HEK293 (cell line): ENCODE measurements around the gene SAMHD1.

ENCODE experiments used
- CTCF ChIA-PET: fragments of 350-600 bp; formaldehyde crosslinking; extraction: SDS; loops from one replicate; lab custom pipeline; 2021; ENCODE audit warnings: antibody characterized with exemption; lab: Yijun Ruan, JAX
- POLR2A ChIA-PET: fragments of 300-600 bp; formaldehyde crosslinking; extraction: SDS; loops from one replicate; lab custom pipeline; 2020; ENCODE audit warnings: antibody characterized with exemption, inconsistent platforms; lab: Yijun Ruan, JAX
- H3K27ac ChIP-seq: fragments of 200-500 bp; sonication (Bioruptor generic); 2 replicates; pipeline ENCODE4 v1.5.1; 2014; ENCODE audit warnings: low read depth, low read length, control low read depth, inconsistent platforms; ENCODE audit errors: extremely low read depth
- H3K36me3 ChIP-seq, 2 experiments: fragments of 200-500 bp in 1 of 2; sonication (Bioruptor generic) in 1 of 2; 1 replicate in 1 of 2; 2 replicates in 1 of 2; pipeline ENCODE4 v1.5.1; 2014 to 2017; ENCODE audit warnings: inconsistent platforms in 2 of 2, low read length in 2 of 2; ENCODE audit not compliant: control insufficient read depth in 2 of 2, insufficient read depth in 1 of 2
- H3K4me1 ChIP-seq: fragments of 200-500 bp; sonication (Bioruptor generic); 2 replicates; pipeline ENCODE4 v1.5.1; 2014; ENCODE audit warnings: mild to moderate bottlenecking, low read length, inconsistent platforms; ENCODE audit not compliant: control insufficient read depth, insufficient read depth
- H3K4me3 ChIP-seq: 2 replicates; pipeline ENCODE4 v1.5.1; 2011; ENCODE audit warnings: low read depth, mild to moderate bottlenecking, control low read depth, low read length, moderate library complexity
- H3K9me3 ChIP-seq: fragments of 200-500 bp; sonication (Bioruptor generic); 2 replicates; pipeline ENCODE4 v1.5.1; 2014; ENCODE audit warnings: low read depth, low read length, inconsistent platforms; ENCODE audit not compliant: control insufficient read depth, insufficient read depth
- EGR2 ChIP-seq: fragments of 450-650 bp; formaldehyde crosslinking; IDR thresholded peaks from 2 replicates; pipeline ENCODE4 v1.5.1; 2016; ENCODE audit warnings: low read depth, missing biosample characterization, missing genetic modification characterization
- IKZF3 ChIP-seq: fragments of 450-650 bp; IDR thresholded peaks from 2 replicates; pipeline ENCODE4 v1.5.0; 2018; ENCODE audit warnings: missing biosample characterization, mild to moderate bottlenecking, missing genetic modification characterization, moderate library complexity
- MEIS1 ChIP-seq: sonication (generic); formaldehyde crosslinking; IDR thresholded peaks from 2 replicates; pipeline ENCODE4 v1.8.1; 2022; ENCODE audit warnings: missing genetic modification reagents, mild to moderate bottlenecking, borderline replicate concordance
- PRDM1 ChIP-seq: fragments of 450-650 bp; formaldehyde crosslinking; IDR thresholded peaks from 2 replicates; pipeline ENCODE4; 2016; ENCODE audit warnings: missing biosample characterization, missing genetic modification characterization
- SCRT2 ChIP-seq: fragments of 450-650 bp; formaldehyde crosslinking; IDR thresholded peaks from 2 replicates; pipeline ENCODE4 v1.5.1; 2016; ENCODE audit warnings: missing biosample characterization, missing genetic modification characterization
- ZBTB48 ChIP-seq: fragments of 450-650 bp; formaldehyde crosslinking; IDR thresholded peaks from 2 replicates; pipeline ENCODE4 v1.5.1; 2016; ENCODE audit warnings: missing biosample characterization, missing genetic modification characterization
- ZFHX2 ChIP-seq: fragments of 450-650 bp; formaldehyde crosslinking; conservative IDR thresholded peaks from 2 replicates; pipeline ENCODE4 v1.5.1; 2016; ENCODE audit warnings: missing biosample characterization, missing genetic modification characterization
- ZIC2 ChIP-seq: fragments of 450-650 bp; formaldehyde crosslinking; IDR thresholded peaks from 2 replicates; pipeline ENCODE4 v1.5.1; 2016; ENCODE audit warnings: missing biosample characterization, missing genetic modification characterization
- ZNF174 ChIP-seq: fragments of 450-650 bp; formaldehyde crosslinking; IDR thresholded peaks from 2 replicates; pipeline ENCODE4 v1.5.0; 2017; ENCODE audit warnings: missing biosample characterization, mild to moderate bottlenecking, missing genetic modification characterization
- ZNF2 ChIP-seq: fragments of 450-650 bp; formaldehyde crosslinking; IDR thresholded peaks from 2 replicates; pipeline ENCODE4 v1.5.1; 2016; ENCODE audit warnings: missing biosample characterization, missing genetic modification characterization
- ZNF24 ChIP-seq: fragments of 450-650 bp; formaldehyde crosslinking; IDR thresholded peaks from 2 replicates; pipeline ENCODE4 v1.5.1; 2016; ENCODE audit warnings: missing biosample characterization, missing genetic modification characterization
- ZNF341 ChIP-seq: fragments of 450-650 bp; formaldehyde crosslinking; IDR thresholded peaks from 2 replicates; pipeline ENCODE4; 2016; ENCODE audit warnings: low read depth, missing biosample characterization, missing genetic modification characterization
- ZNF529 ChIP-seq: fragments of 450-650 bp; formaldehyde crosslinking; IDR thresholded peaks from 2 replicates; pipeline ENCODE4 v1.5.1; 2017; ENCODE audit warnings: missing genetic modification characterization, missing biosample characterization; ENCODE audit not compliant: insufficient replicate concordance
- ZNF549 ChIP-seq: fragments of 450-650 bp; IDR thresholded peaks from 2 replicates; pipeline ENCODE4 v1.5.1; 2018; ENCODE audit warnings: missing biosample characterization, missing genetic modification characterization, mild to moderate bottlenecking, inconsistent platforms, moderate library complexity
- ZNF830 ChIP-seq: fragments of 450-650 bp; IDR thresholded peaks from 2 replicates; pipeline ENCODE4 v1.5.0; 2018; ENCODE audit warnings: missing biosample characterization, missing genetic modification characterization, low read depth, mild to moderate bottlenecking, moderate library complexity
- TF ChIP-seq, protein P1 (sequence below): fragments of 450-650 bp; formaldehyde crosslinking; IDR thresholded peaks from 2 replicates; pipeline ENCODE4 v1.5.1; 2016; ENCODE audit warnings: missing biosample characterization, missing genetic modification characterization
- TF ChIP-seq, protein P2 (sequence below): fragments of 450-650 bp; formaldehyde crosslinking; IDR thresholded peaks from 2 replicates; pipeline ENCODE4 v1.5.0; 2017; ENCODE audit warnings: missing biosample characterization, missing genetic modification characterization, borderline replicate concordance
- TF ChIP-seq, protein P3 (sequence below): fragments of 450-650 bp; formaldehyde crosslinking; IDR thresholded peaks from 2 replicates; pipeline ENCODE4 v1.5.1; 2017; ENCODE audit warnings: missing biosample characterization, missing genetic modification characterization

Gene SAMHD1

DNA sequence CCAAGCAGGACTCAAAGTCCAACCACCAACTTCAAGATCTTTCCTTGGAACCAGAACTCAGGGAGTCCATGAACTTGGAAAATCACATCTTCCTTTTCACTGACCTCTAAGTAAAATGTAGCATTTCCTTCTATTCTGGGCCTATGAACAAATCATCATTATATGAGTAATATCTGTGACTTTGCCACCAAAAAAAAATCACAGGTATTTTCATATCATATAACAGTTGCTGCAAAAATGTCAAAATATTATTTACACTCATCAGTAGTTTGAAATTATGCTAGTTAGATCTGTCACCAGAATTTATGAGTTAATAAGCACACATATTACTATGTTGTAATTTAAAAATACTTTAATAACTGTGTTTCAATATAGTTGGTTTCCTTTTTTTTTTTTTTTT, 102.8 kb downstream of the SAMHD1 start:
- no peak overlapping the region for H3K4me3 ChIP-seq
- ChIA-PET POLR2A (interaction anchor here (2.4 kb wide), 1 partner anchor 8 kb away, joined by 7 read pairs; no protein-coding TSS in a partner anchor), CTCF (interaction anchor here (1.0 to 1.2 kb wide), 3 partner anchors 15 to 40 kb away, joined by 4 to 5 read pairs (median 5); a partner anchor contains a TSS)
- TF ChIP-seq ZNF529 (tag by site-specific recombination) (no peak), ZNF341 (tag by site-specific recombination) (no peak), MEIS1 (CRISPR knock-in tag) (no peak), ZNF174 (tag by site-specific recombination) (no peak), ZBTB48 (tag by site-specific recombination) (no peak), ZNF830 (tag by site-specific recombination) (no peak), ZNF549 (tag by site-specific recombination) (no peak), SCRT2 (tag by site-specific recombination) (no peak), ZIC2 (no peak), EGR2 (tag by site-specific recombination) (no peak), ZNF24 (no peak)
- TF ChIP-seq, protein P1, sequence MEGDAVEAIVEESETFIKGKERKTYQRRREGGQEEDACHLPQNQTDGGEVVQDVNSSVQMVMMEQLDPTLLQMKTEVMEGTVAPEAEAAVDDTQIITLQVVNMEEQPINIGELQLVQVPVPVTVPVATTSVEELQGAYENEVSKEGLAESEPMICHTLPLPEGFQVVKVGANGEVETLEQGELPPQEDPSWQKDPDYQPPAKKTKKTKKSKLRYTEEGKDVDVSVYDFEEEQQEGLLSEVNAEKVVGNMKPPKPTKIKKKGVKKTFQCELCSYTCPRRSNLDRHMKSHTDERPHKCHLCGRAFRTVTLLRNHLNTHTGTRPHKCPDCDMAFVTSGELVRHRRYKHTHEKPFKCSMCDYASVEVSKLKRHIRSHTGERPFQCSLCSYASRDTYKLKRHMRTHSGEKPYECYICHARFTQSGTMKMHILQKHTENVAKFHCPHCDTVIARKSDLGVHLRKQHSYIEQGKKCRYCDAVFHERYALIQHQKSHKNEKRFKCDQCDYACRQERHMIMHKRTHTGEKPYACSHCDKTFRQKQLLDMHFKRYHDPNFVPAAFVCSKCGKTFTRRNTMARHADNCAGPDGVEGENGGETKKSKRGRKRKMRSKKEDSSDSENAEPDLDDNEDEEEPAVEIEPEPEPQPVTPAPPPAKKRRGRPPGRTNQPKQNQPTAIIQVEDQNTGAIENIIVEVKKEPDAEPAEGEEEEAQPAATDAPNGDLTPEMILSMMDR: no peak
- TF ChIP-seq, protein P2, sequence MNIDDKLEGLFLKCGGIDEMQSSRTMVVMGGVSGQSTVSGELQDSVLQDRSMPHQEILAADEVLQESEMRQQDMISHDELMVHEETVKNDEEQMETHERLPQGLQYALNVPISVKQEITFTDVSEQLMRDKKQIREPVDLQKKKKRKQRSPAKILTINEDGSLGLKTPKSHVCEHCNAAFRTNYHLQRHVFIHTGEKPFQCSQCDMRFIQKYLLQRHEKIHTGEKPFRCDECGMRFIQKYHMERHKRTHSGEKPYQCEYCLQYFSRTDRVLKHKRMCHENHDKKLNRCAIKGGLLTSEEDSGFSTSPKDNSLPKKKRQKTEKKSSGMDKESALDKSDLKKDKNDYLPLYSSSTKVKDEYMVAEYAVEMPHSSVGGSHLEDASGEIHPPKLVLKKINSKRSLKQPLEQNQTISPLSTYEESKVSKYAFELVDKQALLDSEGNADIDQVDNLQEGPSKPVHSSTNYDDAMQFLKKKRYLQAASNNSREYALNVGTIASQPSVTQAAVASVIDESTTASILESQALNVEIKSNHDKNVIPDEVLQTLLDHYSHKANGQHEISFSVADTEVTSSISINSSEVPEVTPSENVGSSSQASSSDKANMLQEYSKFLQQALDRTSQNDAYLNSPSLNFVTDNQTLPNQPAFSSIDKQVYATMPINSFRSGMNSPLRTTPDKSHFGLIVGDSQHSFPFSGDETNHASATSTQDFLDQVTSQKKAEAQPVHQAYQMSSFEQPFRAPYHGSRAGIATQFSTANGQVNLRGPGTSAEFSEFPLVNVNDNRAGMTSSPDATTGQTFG: no peak
- TF ChIP-seq, protein P3, sequence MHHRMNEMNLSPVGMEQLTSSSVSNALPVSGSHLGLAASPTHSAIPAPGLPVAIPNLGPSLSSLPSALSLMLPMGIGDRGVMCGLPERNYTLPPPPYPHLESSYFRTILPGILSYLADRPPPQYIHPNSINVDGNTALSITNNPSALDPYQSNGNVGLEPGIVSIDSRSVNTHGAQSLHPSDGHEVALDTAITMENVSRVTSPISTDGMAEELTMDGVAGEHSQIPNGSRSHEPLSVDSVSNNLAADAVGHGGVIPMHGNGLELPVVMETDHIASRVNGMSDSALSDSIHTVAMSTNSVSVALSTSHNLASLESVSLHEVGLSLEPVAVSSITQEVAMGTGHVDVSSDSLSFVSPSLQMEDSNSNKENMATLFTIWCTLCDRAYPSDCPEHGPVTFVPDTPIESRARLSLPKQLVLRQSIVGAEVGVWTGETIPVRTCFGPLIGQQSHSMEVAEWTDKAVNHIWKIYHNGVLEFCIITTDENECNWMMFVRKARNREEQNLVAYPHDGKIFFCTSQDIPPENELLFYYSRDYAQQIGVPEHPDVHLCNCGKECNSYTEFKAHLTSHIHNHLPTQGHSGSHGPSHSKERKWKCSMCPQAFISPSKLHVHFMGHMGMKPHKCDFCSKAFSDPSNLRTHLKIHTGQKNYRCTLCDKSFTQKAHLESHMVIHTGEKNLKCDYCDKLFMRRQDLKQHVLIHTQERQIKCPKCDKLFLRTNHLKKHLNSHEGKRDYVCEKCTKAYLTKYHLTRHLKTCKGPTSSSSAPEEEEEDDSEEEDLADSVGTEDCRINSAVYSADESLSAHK (tag by site-specific recombination): no peak
- no peak overlapping the region for H3K27ac ChIP-seq
- peaks cover 0 to 7% of the 10 kb centered on the region in 2 experiments; a peak in 2 of 3 replicates for H3K36me3 ChIP-seq
- no peaks in the 10 kb centered on the region for H3K9me3 ChIP-seq
- no peaks in the 10 kb centered on the region for H3K4me1 ChIP-seq

DNA sequence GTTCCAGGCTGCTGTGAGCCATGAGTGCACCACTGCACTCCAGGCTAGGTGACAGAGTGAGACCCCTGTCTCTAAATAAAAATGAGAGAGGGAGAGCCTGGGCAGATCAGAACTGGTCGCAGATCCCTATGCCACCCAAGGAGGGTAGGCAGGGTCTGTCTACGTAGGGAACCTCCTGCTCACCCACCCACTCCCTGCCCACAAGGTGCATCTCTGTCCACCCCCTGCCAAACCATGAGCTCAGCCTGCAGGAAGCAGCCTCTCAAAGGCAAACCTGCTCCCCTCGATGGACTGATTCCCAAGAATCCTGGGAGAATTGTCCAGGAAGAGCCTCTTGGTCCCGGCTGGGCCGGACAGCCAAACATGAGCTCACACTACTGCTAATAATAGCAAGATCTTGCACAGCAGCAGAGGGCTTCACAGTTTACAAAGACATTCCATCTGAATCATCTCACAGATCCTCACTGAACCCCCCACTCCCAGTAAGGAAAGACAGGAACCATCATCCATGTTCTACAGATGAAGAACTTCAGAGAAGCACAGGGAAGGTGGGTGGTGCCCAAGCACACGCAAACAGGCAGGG, 103.3 kb downstream of the SAMHD1 start:
- CTCF ChIA-PET: interaction anchor here (0.6 to 1.2 kb wide), 4 partner anchors 13 to 39 kb away, joined by 3 to 5 read pairs (median 4); a partner anchor contains a TSS

More for the DNA sequence above, 103.3 kb downstream of the SAMHD1 start:
- POLR2A ChIA-PET: interaction anchor here (2.4 kb wide), 1 partner anchor 9 kb away, joined by 7 read pairs; no protein-coding TSS in a partner anchor
- no peak overlapping the region for H3K4me3 ChIP-seq
- peaks cover 0 to 2% of the 10 kb centered on the region in 2 experiments; a peak in 2 of 3 replicates for H3K36me3 ChIP-seq
- H3K27ac ChIP-seq: no peak overlapping the region
- TF ChIP-seq PRDM1 (tag by site-specific recombination): no peak
- TF ChIP-seq ZNF529 (tag by site-specific recombination): no peak
- no peak for TF ChIP-seq ZNF2 (tag by site-specific recombination)
- peak; percentile 50; the same call in 1 of the 2 replicates for TF ChIP-seq EGR2 (tag by site-specific recombination)
- 0 out of 2 replicates have a peak, but pooled peaks have one; percentile 11 for TF ChIP-seq IKZF3
- TF ChIP-seq ZFHX2 (tag by site-specific recombination): peak; percentile 56
- TF ChIP-seq, all 188 proteins: peak for 3
- no peaks in the 10 kb centered on the region for H3K9me3 ChIP-seq
- H3K4me1 ChIP-seq: no peaks in the 10 kb centered on the region
